NT2/D1 (cell line): Measurements from ENCODE around the gene POLR2A.

Experiments
- SUZ12 ChIP-seq: IDR thresholded peaks from 2 replicates; pipeline ENCODE4 v1.6.1; 2011; ENCODE audit not compliant: insufficient read length, insufficient read depth; ENCODE audit errors: extremely low read depth
- ZNF274 ChIP-seq: IDR thresholded peaks from 2 replicates; pipeline ENCODE4 v1.6.1; 2011; ENCODE audit warnings: mild to moderate bottlenecking, low read depth, low read length

DNA sequence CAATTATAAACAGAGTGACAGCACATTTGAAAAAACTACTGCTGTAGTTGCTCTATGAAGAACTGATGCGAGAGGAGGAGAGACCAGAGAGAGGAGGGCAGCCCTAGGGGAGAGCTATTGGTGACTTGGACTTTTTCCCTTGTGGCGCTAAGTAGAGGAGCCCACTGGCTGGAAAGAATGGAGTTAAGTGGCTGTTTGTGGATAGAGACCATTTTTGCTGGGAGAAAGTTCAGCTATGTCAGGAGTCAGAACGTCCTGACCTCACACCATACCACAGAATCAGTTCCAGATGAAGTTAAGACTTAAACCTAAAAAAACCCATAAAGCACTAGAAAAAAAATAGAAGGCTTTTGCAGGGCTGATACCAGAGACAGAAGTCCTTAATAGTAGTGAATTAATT is 2.0 kb downstream of the POLR2A start:
- TF ChIP-seq SUZ12, result no peak
- no peak for TF ChIP-seq ZNF274
